CD4-positive, alpha-beta memory T cell (primary cell): ENCODE results near the gene ONECUT1. TPM values are rescaled to one million over a fixed set of nuclear protein-coding genes. Genes with fewer than 3 reads are reported as not detected.

ENCODE experiments used
- CTCF ChIA-PET: fragments of 350-600 bp; sonication (Branson Sonifier 250); formaldehyde crosslinking; loops from one replicate; lab custom pipeline; 2021; ENCODE audit warnings: inconsistent platforms; ENCODE audit not compliant: partially characterized antibody; lab: Charles Lee
- POLR2A ChIA-PET: fragments of 350-600 bp; sonication (Branson Sonifier 250); formaldehyde crosslinking; loops from one replicate; lab custom pipeline; 2021; ENCODE audit not compliant: partially characterized antibody; lab: Charles Lee
- DNase-seq, 5 donors: peaks; one replicate each; pipeline versions ENCODE4 v3.0.0 to v3.0.0-alpha.2; 2020 to 2022; ENCODE audit warnings: mixed read lengths in 1 of 5
- H3K27ac ChIP-seq: one replicate; pipeline ENCODE4 v1.7.0; 2013; ENCODE audit warnings: low read depth, low read length
- H3K27me3 ChIP-seq: 2 replicates; pipeline ENCODE4 v1.7.0; 2013; ENCODE audit warnings: mild to moderate bottlenecking, low read length, moderate library complexity; ENCODE audit not compliant: insufficient read depth
- H3K36me3 ChIP-seq: 2 replicates; pipeline ENCODE4 v1.7.0; 2013; ENCODE audit warnings: mild to moderate bottlenecking, low read length, moderate library complexity; ENCODE audit not compliant: insufficient read depth
- H3K4me1 ChIP-seq: 2 replicates; pipeline ENCODE4 v1.7.0; 2013; ENCODE audit warnings: mild to moderate bottlenecking, low read length, moderate library complexity; ENCODE audit not compliant: insufficient read depth
- H3K4me3 ChIP-seq, 2 donors: one replicate each; pipeline ENCODE4 v1.7.0; 2013; ENCODE audit warnings: low read length in 2 of 2, mild to moderate bottlenecking in 1 of 2
- H3K9me3 ChIP-seq, 2 donors: one replicate each; pipeline ENCODE4 v1.7.0; 2013; ENCODE audit warnings: low read length in 2 of 2, control low read depth in 1 of 2; ENCODE audit not compliant: control insufficient read depth in 1 of 2
- H3K27ac Mint-ChIP-seq, 7 donors: one replicate each; pipeline ENCODE4 v1.8.0; 2020 to 2021; ENCODE audit warnings: mixed read lengths in 7 of 7, mild to moderate bottlenecking in 6 of 7, inconsistent platforms in 3 of 7, moderate library complexity in 3 of 7
- H3K27me3 Mint-ChIP-seq, 2 donors: one replicate each; pipeline ENCODE4 v1.8.0; 2020 to 2021; ENCODE audit warnings: mixed read lengths in 2 of 2
- H3K36me3 Mint-ChIP-seq, 2 donors: one replicate each; pipeline ENCODE4 v1.8.0; 2020 to 2021; ENCODE audit warnings: mixed read lengths in 2 of 2, inconsistent platforms in 1 of 2, mild to moderate bottlenecking in 1 of 2
- H3K4me1 Mint-ChIP-seq, 4 donors: one replicate each; pipeline ENCODE4 v1.8.0; 2020 to 2021; ENCODE audit warnings: mixed read lengths in 4 of 4, mild to moderate bottlenecking in 1 of 4
- H3K4me3 Mint-ChIP-seq, 8 donors: one replicate each; pipeline ENCODE4 v1.8.0; 2020 to 2021; ENCODE audit warnings: mixed read lengths in 8 of 8, mild to moderate bottlenecking in 7 of 8, moderate library complexity in 6 of 8, inconsistent platforms in 3 of 8
- H3K9me3 Mint-ChIP-seq, 8 donors: one replicate each; pipeline ENCODE4 v1.8.0; 2020 to 2021; ENCODE audit warnings: mixed read lengths in 8 of 8, mild to moderate bottlenecking in 5 of 8, inconsistent platforms in 3 of 8, moderate library complexity in 1 of 8
- intact Hi-C: fragments of 100-400 bp; cut with micrococcal nuclease; formaldehyde crosslinking; loops from one replicate; pipeline ENCODE4 v1.15.1; 2023
- polyA plus RNA-seq, 2 donors: library from polyadenylated mRNA; unstranded; fragments of 300-500 nt; fragmentation: Illumina TruSeq; gene quantifications; one replicate each; pipeline ENCODE4 v1.2.3, GENCODE V29; 2021
- total RNA-seq, 2 experiments: library from RNA; stranded (reverse); gene quantifications; one replicate each; pipeline ENCODE4 v1.2.3, GENCODE V29; 2021

ONECUT1 gene
- total and polyA plus RNA-seq, 4 experiments from 2014 or later = not detected

DNA sequence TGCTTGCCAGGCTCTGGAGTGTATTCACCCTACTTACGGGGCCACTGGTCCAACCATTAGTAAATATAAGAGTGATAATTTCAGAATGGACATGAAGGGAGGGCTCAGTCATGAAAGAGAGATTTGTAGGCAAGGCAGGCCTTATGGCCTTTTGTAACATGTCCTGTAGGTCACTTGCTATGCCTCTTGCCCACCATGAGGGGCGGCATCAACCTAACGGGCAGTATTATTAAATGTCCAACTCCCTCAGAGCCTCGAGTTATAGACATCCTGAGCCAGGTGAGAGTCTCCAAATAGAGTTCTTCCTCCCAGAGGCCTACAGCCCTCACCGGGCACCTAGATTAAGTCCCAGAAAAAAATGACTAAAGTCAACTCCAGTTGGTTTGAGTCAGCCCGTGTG, 30.2 kb downstream of the ONECUT1 start:
- H3K27me3 ChIP-seq = no peaks in the 10 kb centered on the region
- Mint-ChIP-seq H3K27ac (no peak overlapping the region), H3K27me3 (peaks cover 19 to 33% of the 10 kb centered on the region in 2 donors), H3K4me1 (no peaks in the 10 kb centered on the region), H3K4me3 (no peak overlapping the region), H3K36me3 (no peaks in the 10 kb centered on the region), H3K9me3 (no peaks in the 10 kb centered on the region)
- no peak overlapping the region for H3K4me3 ChIP-seq
- ChIA-PET CTCF (no interaction called here), POLR2A (no interaction called here)
- no peak for DNase-seq
- H3K36me3 ChIP-seq = no peaks in the 10 kb centered on the region
- no peaks in the 10 kb centered on the region for H3K9me3 ChIP-seq
- intact Hi-C loops = no loop called here
- no peak overlapping the region for H3K27ac ChIP-seq
- no peaks in the 10 kb centered on the region for H3K4me1 ChIP-seq

DNA sequence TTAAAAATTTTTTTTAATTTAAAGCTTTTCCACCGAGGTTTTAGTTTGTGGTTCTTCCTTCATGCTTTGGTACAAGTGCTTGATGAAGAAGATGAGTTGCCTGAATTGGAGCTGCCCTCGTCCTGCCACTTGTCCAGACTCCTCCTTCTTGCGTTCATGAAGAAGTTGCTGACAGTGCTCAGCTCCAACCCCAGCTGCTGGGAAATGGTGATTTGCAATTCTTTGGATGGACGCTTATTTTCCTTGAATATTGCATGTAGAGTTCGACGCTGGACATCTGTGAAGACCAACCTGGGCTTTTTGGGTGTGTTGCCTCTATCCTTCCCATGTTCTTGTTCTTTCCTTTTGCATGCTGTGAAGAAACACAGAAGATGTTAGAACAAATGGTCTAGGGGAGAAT, 32.6 kb downstream of the ONECUT1 start:
- CTCF ChIA-PET = no interaction called here
- H3K4me3 Mint-ChIP-seq = no peak overlapping the region
- no peaks in the 10 kb centered on the region for H3K36me3 Mint-ChIP-seq
- H3K27me3 Mint-ChIP-seq = peaks cover 24 to 31% of the 10 kb centered on the region in 2 donors
- Histone ChIP-seq H3K27ac (no peak overlapping the region), H3K4me3 (no peak overlapping the region), H3K9me3 (no peaks in the 10 kb centered on the region), H3K27me3 (no peaks in the 10 kb centered on the region), H3K36me3 (no peaks in the 10 kb centered on the region), H3K4me1 (no peaks in the 10 kb centered on the region)
- no peak overlapping the region for H3K27ac Mint-ChIP-seq
- no peak for DNase-seq
- H3K9me3 Mint-ChIP-seq = no peaks in the 10 kb centered on the region
- POLR2A ChIA-PET = no interaction called here
- intact Hi-C loops = no loop called here
- H3K4me1 Mint-ChIP-seq = peaks cover 0 to 2% (median 0%) of the 10 kb centered on the region in 4 donors

DNA sequence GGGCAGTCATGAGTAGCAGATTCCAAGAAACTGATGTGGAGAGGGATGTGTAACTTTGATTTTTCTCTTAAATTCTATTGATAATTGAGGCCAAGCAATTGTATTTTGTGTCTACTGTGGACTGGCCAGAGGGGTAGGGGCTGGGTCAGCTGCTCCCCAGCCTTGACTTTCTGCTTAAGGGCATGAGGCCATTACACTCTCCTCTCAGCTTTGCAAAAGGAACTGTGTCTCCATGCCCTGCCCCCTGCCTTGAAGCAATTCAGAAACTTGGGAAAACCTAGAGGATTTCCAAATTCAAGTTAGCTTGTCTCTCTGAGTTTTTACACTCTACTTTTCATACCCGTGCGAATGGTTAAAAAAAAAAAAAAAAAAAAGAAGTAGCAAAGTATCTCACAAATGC, 38.6 kb downstream of the ONECUT1 start:
- no peak overlapping the region for H3K27ac ChIP-seq
- Mint-ChIP-seq H3K4me3 (no peak overlapping the region), H3K4me1 (peaks cover 0 to 2% (median 0%) of the 10 kb centered on the region in 4 donors), H3K9me3 (peaks cover 0 to 3% (median 0%) of the 10 kb centered on the region in 8 donors), H3K27me3 (peaks cover 30 to 50% of the 10 kb centered on the region in 2 donors), H3K27ac (no peak overlapping the region), H3K36me3 (no peaks in the 10 kb centered on the region)
- H3K4me3 ChIP-seq = no peak overlapping the region
- no peaks in the 10 kb centered on the region for H3K9me3 ChIP-seq
- H3K27me3 ChIP-seq = peaks cover 6% of the 10 kb centered on the region
- H3K4me1 ChIP-seq = no peaks in the 10 kb centered on the region
- no peaks in the 10 kb centered on the region for H3K36me3 ChIP-seq
- ChIA-PET POLR2A (no interaction called here), CTCF (no interaction called here)
- no peak for DNase-seq
- intact Hi-C loops = no loop called here

DNA sequence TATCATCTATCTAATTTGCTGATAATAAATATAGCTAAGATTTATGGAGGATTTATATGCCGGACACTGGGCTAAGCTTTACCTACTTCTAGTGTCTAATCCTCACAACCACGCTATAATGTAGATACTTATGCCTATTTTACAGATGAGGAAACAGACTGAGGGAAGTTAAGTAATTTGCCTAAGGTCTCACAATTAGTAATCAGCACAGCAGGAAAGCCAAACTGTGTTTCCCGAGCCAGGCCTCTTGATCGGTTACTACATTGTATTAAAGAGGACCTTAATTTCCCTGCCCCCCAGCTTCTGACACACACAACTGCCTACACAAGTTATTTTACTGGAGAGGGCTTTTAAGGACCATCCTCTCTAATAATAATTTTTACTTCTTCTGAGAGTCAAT, 40.9 kb downstream of the ONECUT1 start:
- H3K36me3 Mint-ChIP-seq = no peaks in the 10 kb centered on the region
- no peak for DNase-seq
- peaks cover 0 to 3% (median 0%) of the 10 kb centered on the region in 8 donors for H3K9me3 Mint-ChIP-seq
- H3K27me3 Mint-ChIP-seq = peaks cover 29 to 44% of the 10 kb centered on the region in 2 donors
- H3K9me3 ChIP-seq = no peaks in the 10 kb centered on the region
- H3K4me3 ChIP-seq = no peak overlapping the region
- peaks cover 0 to 2% (median 0%) of the 10 kb centered on the region in 4 donors for H3K4me1 Mint-ChIP-seq
- peaks cover 6% of the 10 kb centered on the region for H3K27me3 ChIP-seq
- no peak overlapping the region for H3K27ac ChIP-seq
- H3K4me3 Mint-ChIP-seq = no peak overlapping the region
- ChIA-PET CTCF (no interaction called here), POLR2A (no interaction called here)
- intact Hi-C loops = no loop called here
- H3K4me1 ChIP-seq = no peaks in the 10 kb centered on the region
- no peak overlapping the region for H3K27ac Mint-ChIP-seq
- no peaks in the 10 kb centered on the region for H3K36me3 ChIP-seq

DNA sequence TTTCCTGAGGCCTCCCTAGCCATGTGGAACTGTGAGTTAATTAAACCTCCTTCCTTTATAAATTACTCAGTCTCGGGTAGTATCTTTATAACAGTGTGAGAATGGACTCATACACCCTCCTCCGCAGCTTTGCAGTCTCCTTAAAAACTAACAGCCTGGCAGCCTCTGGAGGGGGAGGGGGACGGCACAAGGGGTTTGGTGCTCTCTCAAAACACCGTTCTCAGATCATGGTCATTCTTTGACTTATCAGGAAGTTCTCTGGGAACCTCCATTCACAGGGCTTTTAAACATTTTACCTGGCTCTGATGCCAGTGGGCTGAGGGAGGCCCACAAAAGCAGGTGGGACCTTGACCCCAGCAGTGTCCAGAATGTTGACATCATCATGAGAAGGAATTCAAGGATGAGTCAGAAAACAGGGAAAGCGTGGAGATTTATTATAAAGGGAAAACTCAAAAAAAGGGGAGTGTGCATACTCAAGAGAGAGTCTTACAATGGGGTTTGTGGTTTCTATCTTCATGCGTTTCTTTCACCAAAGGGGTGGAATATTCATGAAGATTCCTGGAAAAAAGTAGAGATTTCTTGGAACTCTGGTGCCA, 43.9 kb downstream of the ONECUT1 start:
- ChIA-PET POLR2A (no interaction called here), CTCF (no interaction called here)
- DNase-seq = no peak
- no peaks in the 10 kb centered on the region for H3K4me1 ChIP-seq
- peak overlapping the region in 1 of 7 donors; percentile 63 for H3K27ac Mint-ChIP-seq
- H3K4me1 Mint-ChIP-seq = no peaks in the 10 kb centered on the region
- no peaks in the 10 kb centered on the region for H3K36me3 ChIP-seq
- H3K9me3 ChIP-seq = no peaks in the 10 kb centered on the region
- H3K27me3 Mint-ChIP-seq = peaks cover 15 to 32% of the 10 kb centered on the region in 2 donors
- intact Hi-C loops = no loop called here
- no peak overlapping the region for H3K4me3 ChIP-seq
- H3K36me3 Mint-ChIP-seq = no peaks in the 10 kb centered on the region
- H3K27ac ChIP-seq = no peak overlapping the region
- H3K9me3 Mint-ChIP-seq = peaks cover 0 to 3% (median 0%) of the 10 kb centered on the region in 8 donors
- no peak overlapping the region for H3K4me3 Mint-ChIP-seq
- peaks cover 5% of the 10 kb centered on the region for H3K27me3 ChIP-seq

DNA sequence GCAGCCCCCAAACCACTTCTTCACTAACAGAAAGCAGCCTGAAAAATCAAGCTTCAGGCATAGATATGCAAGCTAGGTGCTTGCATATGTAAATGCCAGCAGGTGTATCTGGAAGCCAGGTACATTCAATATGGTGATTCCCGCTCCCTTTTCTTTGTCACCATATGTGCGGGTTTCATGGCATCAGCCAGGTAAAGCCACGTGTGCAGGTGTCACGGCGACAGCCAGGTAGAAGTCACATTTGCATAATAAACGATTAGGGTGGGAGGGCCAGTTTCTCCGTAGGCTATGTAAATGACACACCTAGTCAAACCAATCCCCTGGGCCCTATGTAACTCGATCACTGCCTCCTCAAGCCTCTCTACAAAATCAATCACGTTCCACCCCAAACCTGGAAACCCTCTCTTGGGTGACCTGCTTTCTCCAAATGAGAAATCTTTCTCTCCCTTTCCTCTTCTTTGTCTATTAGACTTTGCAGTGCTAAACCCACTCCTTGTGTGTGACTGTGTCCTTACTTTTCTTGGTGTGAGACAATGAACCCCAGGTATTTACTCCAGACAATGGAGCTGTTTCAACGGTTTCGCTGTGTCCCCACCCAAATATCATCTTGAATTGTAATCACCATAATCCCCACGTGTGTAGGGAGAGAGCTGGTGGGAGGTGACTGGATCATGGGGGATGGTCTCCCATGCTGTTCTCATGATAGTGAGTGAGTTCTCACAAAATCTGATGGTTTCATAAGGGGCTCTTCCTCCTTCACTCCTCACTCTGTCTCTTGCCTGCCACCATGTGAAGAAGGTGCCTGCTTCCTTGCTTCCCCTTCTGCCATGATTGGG, 44.6 kb downstream of the ONECUT1 start:
- Mint-ChIP-seq H3K9me3 (peaks cover 0 to 3% (median 0%) of the 10 kb centered on the region in 8 donors), H3K36me3 (no peaks in the 10 kb centered on the region), H3K4me1 (no peaks in the 10 kb centered on the region), H3K27ac (no peak overlapping the region), H3K27me3 (peaks cover 11 to 26% of the 10 kb centered on the region in 2 donors), H3K4me3 (no peak overlapping the region)
- H3K27ac ChIP-seq = no peak overlapping the region
- no peaks in the 10 kb centered on the region for H3K4me1 ChIP-seq
- ChIA-PET POLR2A (no interaction called here), CTCF (no interaction called here)
- no peaks in the 10 kb centered on the region for H3K27me3 ChIP-seq
- DNase-seq = no peak
- no peak overlapping the region for H3K4me3 ChIP-seq
- H3K9me3 ChIP-seq = no peaks in the 10 kb centered on the region
- intact Hi-C loops = no loop called here
- H3K36me3 ChIP-seq = no peaks in the 10 kb centered on the region

DNA sequence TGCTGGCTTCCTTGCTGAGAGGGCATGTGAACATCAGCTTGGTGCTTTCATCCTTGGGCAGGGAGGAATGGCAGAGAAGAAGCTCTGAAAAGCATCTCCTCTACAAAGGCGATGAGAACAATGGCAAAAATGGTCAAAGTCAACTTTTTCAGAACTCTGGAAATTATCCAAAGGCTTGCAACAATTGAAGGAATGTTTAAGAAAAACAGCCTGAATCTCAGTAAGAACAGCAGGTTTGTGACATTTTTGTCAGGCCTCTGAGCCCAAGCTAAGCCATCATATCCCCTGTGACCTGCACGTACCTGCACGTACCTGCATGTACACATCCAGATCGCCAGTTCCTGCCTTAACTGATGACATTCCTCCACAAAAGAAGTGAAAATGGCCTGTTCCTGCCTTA, 51.8 kb downstream of the ONECUT1 start:
- DNase-seq = no peak

More for the DNA sequence above, 51.8 kb downstream of the ONECUT1 start:
- Mint-ChIP-seq H3K27me3 (peaks cover 8% of the 10 kb centered on the region in 2 donors), H3K4me3 (no peak overlapping the region), H3K27ac (no peak overlapping the region), H3K4me1 (peaks cover 0 to 2% (median 1%) of the 10 kb centered on the region in 4 donors), H3K36me3 (no peaks in the 10 kb centered on the region), H3K9me3 (no peaks in the 10 kb centered on the region)
- ChIA-PET CTCF (interaction anchor here (1.7 kb wide), 2 partner anchors 407 to 481 kb away, joined by 15 read pairs; no protein-coding TSS in a partner anchor), POLR2A (no interaction called here)
- H3K4me1 ChIP-seq = no peaks in the 10 kb centered on the region
- intact Hi-C loops = loop anchor here (10.0 kb wide), 2 partner anchors 134 to 174 kb away; partner anchors contain the start of gene ARPP19
- H3K36me3 ChIP-seq = no peaks in the 10 kb centered on the region
- H3K27me3 ChIP-seq = no peaks in the 10 kb centered on the region
- H3K27ac ChIP-seq = no peak overlapping the region
- no peak overlapping the region for H3K4me3 ChIP-seq
- H3K9me3 ChIP-seq = no peaks in the 10 kb centered on the region
